ENCODE results near the gene PPFIBP2. TPM values are rescaled to one million over a fixed set of nuclear protein-coding genes. Genes with fewer than 3 reads are reported as not detected.

Gene PPFIBP2
- total RNA-seq, 1 donor from 2014 or later, result 24.1 TPM

- H3K36me3 ChIP-seq, result no peaks in the 10 kb centered on the region
- ATAC-seq (no peak), DNase-seq (no peak)
- no peak overlapping the region for H3K27ac ChIP-seq
- no peaks in the 10 kb centered on the region for H3K9me3 ChIP-seq
- H3K27me3 ChIP-seq (ENCODE audit: low read depth), result no peaks in the 10 kb centered on the region
- peaks cover 34% of the 10 kb centered on the region for H3K4me1 ChIP-seq
- no peak for TF ChIP-seq CTCF (IDR thresholded peaks at IDR 0.05)
- no peak overlapping the region for H3K4me3 ChIP-seq
- intact Hi-C loops (cut with DNase I), result no loop called here
Observed at GRCh38 chr11:7522121-7522520, 8.3 kb downstream of the PPFIBP2 start.

GRCh38 chr11:7522546-7522945, 8.7 kb downstream of the PPFIBP2 start:
- H3K27ac ChIP-seq, result no peak overlapping the region
- H3K4me3 ChIP-seq, result no peak overlapping the region
- H3K36me3 ChIP-seq, result no peaks in the 10 kb centered on the region
- H3K27me3 ChIP-seq (ENCODE audit: low read depth), result no peaks in the 10 kb centered on the region
- no peak for TF ChIP-seq CTCF (IDR thresholded peaks at IDR 0.05)
- no peak for ATAC-seq
- H3K4me1 ChIP-seq, result peaks cover 34% of the 10 kb centered on the region
- DNase-seq, result no peak
- no peaks in the 10 kb centered on the region for H3K9me3 ChIP-seq
- intact Hi-C loops (cut with DNase I), result no loop called here

- ATAC-seq, result peak; percentile 67 to 69
- TF ChIP-seq CTCF (IDR thresholded peaks at IDR 0.05), result no peak
- Histone ChIP-seq H3K9me3 (no peaks in the 10 kb centered on the region), H3K27me3 (ENCODE audit: low read depth) (no peaks in the 10 kb centered on the region), H3K36me3 (no peaks in the 10 kb centered on the region), H3K4me3 (no peak overlapping the region), H3K27ac (peak overlapping the region; percentile 4), H3K4me1 (peaks cover 34% of the 10 kb centered on the region)
- intact Hi-C loops (cut with DNase I), result no loop called here
- DNase-seq, result no peak
Observed at GRCh38 chr11:7523416-7524210, 9.8 kb downstream of the PPFIBP2 start.

- no peak for TF ChIP-seq CTCF (IDR thresholded peaks at IDR 0.05)
- no peaks in the 10 kb centered on the region for H3K27me3 ChIP-seq (ENCODE audit: low read depth)
- H3K4me3 ChIP-seq, result no peak overlapping the region
- H3K27ac ChIP-seq, result no peak overlapping the region
- H3K36me3 ChIP-seq, result no peaks in the 10 kb centered on the region
- ATAC-seq (peak; percentile 7 to 21), DNase-seq (no peak)
- H3K4me1 ChIP-seq, result peaks cover 34% of the 10 kb centered on the region
- no peaks in the 10 kb centered on the region for H3K9me3 ChIP-seq
- intact Hi-C loops (cut with DNase I), result no loop called here
Observed at GRCh38 chr11:7524462-7525235, 10.8 kb downstream of the PPFIBP2 start.

GRCh38 chr11:7525424-7525823, 11.6 kb downstream of the PPFIBP2 start:
- Histone ChIP-seq H3K27me3 (ENCODE audit: low read depth) (no peaks in the 10 kb centered on the region), H3K4me3 (no peak overlapping the region), H3K9me3 (no peaks in the 10 kb centered on the region), H3K27ac (no peak overlapping the region), H3K36me3 (no peaks in the 10 kb centered on the region), H3K4me1 (peaks cover 35% of the 10 kb centered on the region)
- no peak for ATAC-seq
- no peak for DNase-seq
- intact Hi-C loops (cut with DNase I), result no loop called here
- TF ChIP-seq CTCF (IDR thresholded peaks at IDR 0.05), result no peak
